ENCODE results near the gene DIRAS1.
"Not testable (repeated sequence)": the region's sequence is repeated elsewhere in the genome, so short reads cannot be mapped to it uniquely, and the experiment has no call there.

The DIRAS1 gene

DNA sequence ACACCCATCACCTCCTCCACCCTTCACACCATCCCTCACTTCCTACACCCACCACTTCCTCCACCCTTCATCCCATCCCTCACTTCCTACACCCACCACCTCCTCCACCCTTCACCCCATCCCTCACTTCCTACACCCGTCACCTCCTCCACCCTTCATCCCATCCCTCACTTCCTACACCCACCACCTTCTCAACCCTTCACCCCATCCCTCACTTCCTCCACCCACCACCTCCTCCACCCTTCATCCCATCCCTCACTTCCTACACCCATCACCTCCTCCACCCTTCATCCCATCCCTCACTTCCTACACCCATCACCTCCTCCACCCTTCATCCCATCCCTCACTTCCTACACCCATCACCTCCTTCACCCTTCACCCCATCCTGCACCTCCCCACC is 7.1 kb downstream of the DIRAS1 start:
- not testable (repeated sequence) for DNase-seq (ENCODE audit: low read depth in 3 of 3, low spot score in 1 of 3)

DNA sequence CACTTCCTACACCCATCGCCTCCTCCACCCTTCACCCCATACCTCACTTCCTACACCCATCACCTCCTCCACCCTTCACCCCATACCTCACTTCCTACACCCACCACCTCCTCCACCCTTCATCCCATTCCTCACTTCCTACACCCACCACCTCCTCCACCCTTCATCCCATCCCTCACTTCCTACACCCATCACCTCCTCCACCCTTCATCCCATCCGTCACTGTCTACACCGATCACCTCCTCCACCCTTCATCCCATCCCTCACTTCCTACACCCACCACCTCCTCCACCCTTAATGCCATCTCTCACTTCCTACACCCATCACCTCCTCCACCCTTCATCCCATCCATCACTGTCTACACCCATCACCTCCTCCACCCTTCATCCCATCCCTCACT is 8.0 kb downstream of the DIRAS1 start:
- DNase-seq (ENCODE audit: low read depth in 3 of 3, low spot score in 1 of 3): not testable (repeated sequence)

DNA sequence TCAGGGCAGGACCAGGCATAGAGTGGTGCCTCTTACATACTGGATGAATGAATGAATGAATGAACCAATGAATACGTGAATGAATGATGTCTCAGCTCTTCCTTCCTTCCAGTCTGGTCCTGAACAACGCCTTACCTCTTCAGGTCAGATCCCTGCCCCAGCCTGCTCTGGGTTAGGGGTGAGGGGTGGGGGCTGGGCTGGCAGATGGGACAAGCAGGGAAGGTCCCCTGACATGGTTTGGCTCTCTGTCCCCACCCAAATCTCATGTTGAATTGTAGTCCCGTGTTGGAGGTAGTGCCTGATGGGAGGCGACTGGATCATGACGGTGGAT is 9.3 kb downstream of the DIRAS1 start:
- DNase-seq (ENCODE audit: low read depth in 3 of 3, low spot score in 1 of 3): no peak

DNA sequence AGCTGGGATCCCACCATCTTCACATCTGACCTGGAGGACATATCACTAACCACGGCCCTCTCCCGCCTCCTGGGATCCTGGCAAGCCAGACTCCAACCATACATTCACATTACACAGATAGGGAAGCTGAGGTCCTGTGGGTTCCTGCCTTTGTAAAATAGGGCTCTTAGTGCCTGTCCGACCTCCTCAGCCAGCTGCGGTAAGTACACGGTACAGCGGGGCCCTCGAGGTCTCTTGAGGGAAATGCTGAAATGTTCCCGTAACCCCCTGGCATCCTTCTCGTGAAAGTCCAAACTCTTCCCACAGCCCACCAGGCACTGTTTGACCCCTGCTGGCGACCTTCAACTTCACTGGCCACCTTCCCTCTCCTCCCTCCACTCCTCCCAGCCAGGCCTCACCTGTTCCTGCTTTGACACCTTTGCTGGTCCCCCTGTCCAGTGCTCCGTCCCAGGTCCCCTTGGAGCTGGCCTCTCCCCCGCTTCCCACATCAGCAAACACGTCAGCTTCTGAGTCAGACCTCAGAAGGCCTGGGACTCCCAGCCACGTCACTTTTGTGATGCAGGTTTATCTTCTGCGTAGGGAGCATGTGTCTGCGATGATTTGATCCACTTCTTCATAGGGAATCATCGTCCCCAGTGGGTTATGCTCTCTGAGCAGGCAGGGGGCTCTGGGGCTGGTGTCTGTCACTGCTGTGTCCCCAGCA is 9.8 kb downstream of the DIRAS1 start:
- DNase-seq (ENCODE audit: low read depth in 3 of 3, low spot score in 1 of 3): no peak

DNA sequence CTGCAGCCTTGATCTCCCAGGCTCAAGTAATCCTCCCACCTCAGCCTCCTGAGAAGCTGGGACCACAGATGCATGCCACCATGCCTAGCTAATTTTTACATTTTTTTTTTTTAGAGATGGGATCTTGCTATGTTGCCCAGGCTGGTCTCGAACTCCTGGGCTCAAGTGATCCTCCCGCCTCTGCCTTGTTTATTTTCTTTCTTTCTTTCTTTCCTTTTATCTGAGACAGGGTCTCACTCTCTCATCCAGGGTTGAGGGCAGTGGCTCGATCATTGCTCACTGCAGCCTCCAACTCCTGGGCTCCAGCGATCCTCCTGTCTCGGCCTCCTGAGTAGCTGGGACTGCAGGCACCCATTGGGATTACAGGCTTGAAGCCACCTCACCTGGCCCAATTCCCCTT is 14.9 kb downstream of the DIRAS1 start:
- DNase-seq (ENCODE audit: low read depth in 3 of 3, low spot score in 1 of 3): no peak

DNA sequence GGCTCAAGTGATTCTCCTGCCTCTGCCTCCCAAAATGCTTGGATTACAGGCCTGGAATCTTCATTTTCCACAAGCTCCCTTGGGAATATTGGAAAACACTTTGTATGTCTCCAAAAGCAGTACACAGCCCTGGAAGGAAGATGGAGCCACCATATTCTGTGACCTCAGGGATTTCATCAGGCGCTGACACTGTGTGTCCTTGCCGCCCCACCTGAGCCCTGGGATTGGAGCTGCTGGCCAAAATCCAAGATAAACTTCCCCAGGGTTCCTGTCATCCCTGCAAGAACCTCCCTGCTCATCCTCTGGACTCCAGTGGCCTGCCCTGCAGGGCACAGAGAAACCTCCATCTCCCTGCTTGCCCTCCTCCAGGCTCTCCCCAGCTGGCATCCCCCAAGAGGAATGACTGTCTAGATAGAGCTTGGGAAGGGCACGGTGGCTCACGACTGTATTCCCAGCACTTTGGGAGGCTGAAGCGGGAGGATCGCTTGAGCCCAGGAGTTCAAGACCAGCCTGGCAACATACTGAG is 17.4 kb downstream of the DIRAS1 start:
- no peak for DNase-seq (ENCODE audit: low read depth in 3 of 3, low spot score in 1 of 3)

DNA sequence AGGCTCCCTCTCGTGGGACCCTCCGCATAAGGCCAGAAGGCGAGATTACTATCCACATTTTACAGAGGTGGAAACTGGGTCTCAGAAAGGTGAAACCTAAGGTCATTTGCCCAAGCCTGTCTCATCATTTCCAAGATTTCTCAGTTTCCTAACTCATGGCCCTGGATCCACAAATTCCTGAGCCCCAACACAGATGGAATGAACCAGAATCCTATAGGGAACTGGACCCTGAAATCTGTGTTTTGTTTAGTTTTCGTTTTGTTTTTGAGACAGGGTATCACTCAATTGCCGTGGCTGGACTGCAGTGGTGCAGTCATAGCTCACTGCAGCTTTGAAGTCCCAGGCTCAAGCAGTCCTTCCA is 18.1 kb downstream of the DIRAS1 start:
- DNase-seq (ENCODE audit: low read depth in 3 of 3, low spot score in 1 of 3): no peak

DNA sequence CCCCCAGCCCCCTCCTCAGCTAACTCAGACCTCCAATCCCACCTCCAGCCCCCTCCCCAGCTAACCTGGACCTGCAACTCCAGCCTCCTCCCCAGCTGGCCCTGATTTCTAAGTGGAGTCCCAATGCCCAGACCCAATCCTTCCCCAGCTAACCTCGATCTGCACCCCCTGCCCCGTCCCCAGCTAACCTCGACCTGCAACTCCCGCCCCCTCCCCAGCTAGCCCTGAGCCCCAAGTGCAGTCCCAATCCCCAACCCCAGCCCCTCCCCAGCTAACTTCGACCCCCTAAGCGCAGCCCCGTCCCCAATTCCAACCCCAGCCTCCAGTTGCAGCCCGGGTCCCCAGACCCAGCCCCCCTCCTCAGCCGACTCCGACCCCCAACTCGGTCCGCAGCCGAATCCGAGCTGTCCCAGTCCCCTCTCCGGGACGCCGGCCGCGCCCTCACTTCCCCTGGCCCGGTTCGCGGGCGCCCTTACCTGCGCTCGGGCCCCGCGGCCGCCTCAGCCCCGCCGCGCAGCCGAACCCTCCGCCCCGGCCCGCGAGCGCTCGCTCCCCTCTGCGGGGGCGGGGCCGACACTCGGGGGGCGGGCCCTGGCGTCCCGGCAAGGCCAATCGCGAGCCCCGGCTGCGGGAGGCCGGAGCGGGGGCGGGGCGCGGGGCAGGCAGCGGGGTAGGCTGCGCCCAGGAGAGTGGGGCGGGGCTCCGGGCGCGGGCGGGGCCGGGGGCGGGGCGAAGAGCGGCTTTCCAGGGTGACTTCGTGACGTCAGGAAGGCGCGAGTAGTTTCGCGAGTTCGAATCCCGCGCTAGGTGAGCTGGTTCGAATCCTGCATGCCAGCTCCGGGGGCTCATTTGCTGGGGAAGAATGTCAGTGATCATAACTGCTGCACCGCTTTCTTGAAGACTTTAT is 18.7 kb downstream of the DIRAS1 start, which contains the start of gene GNG7:
TSS of gene GNG7 (minus strand) at position 525 of the 907 bp plus-strand sequence. CDS start 182,006 bp downstream, outside the sequence.
- DNase-seq (ENCODE audit: low read depth in 3 of 3, low spot score in 1 of 3): peak; percentile 88 to 97 (median 93)

DNA sequence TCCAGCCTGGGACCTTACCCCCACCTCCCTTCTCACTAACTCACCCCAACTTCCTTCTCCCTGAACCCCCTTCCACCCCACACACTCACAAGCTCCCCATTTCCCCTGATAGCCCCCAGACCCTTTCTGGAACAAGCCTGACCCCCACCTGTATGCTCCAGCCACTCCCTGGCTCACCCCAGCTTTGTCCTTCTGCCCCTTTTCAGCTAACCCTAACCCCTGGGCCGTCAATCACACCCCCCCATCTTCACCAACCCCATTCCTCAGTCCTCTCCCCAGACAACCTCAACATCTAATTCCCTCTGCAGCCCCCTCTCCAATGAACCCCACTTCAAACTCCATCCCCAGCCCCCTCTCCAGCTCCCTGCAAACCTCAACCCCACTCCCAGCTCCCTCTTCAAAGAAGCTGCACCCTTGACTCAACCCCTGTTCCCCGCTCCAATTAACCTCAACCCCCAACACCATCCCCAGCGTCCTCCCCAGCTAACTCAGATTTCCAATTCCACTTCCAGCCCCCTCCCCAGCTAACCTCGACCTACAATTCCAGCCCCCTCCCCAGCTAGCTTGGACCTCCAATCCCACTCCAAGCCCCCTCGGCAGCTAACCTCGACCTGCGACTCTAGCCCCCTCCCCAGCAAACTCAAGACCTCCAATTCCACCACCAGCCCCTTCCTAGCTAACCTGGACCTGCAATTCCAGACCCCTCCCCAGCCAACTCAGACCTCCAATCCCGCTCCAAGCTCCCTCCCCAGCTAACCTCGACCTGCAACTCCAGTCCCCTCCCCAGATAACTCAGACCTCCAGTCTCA is 19.6 kb downstream of the DIRAS1 start:
- DNase-seq (ENCODE audit: low read depth in 3 of 3, low spot score in 1 of 3): no peak

DNA sequence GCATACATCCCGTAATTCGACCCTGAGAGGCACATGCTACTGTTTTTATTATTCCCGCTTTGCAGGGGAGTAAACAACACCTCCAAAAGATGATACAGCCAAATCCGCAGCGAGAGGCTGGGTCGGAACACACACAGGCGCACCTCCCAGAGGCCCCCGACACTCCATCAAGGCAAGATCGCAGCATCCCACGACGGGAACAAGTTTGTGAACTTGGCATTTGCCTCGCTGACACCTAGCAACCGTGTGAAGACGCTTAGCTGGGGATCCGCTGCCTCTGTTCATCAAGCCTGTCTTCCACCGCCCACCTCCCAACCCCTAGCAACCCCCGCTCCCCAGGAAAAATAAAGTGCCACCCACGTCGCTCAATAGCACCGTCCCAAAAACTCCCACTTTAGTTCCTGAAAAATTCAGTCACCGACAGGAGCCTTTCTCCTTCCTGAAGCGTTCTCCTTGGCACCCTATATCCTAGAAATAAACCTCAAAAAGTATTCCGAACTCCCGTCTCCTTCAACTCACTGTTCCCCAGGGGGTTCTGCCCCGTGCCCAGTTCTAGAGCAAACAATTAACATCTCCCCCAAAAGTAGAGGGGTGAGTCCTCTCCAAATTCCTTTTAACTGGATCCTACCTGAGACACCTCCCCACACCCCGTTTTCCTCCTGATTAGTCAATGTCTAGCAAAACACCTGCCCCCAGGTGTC is 20.4 kb downstream of the DIRAS1 start:
- DNase-seq (ENCODE audit: low read depth in 3 of 3, low spot score in 1 of 3): no peak

DNA sequence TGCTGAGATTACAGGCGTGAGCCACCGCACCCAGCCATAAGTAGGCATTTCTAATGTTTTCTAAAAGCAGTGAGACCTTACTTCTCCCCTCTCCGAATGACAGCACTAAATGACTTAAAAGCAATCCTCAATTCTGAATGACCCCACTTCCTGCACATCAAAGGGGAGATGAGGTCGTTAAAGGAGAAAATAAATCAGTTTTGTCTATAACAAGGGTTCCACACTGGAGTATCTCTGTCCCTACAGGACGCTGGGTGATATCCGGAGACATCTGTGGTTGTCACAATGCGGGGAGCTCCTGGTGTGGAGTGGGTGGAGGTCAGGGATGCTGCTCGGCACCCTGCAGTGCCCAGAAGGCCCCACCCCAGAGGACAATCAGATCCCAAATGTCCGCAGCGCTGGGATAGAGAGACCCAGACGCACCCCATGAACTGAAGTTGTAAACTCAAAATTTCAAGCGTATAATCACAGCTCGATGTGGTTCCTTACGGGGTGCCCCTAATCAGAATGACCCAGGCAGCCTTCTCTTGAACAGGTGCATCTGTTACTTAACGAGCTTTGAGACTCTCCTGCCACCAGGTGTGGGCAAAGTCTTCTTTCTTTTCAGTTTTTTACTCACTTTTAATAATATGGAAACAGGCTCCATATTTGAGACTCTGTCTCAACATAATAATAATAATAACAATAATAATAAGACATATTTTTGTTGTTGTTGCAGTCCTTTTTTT is 21.6 kb downstream of the DIRAS1 start:
- no peak for DNase-seq (ENCODE audit: low read depth in 3 of 3, low spot score in 1 of 3)

DNA sequence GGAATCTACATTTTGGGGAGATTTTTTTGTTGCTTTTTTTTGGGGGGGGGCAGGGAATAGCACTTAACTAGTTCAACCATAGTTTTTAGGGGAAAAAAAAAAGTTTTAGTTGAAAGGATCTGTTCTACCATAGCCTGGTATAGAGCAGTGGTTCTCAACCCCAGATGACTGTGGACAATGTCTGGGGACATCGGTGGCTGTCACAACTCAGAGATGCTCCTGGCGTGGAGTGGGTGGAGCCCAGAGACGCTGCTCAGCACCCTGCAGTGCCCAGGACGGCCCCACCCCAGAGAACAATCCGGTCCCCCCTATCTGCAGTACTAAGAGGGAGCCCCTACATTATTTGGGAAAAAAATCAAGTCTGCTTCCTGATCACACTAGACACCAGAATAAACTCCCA is 27.0 kb downstream of the DIRAS1 start:
- no peak for DNase-seq (ENCODE audit: low read depth in 3 of 3, low spot score in 1 of 3)

DNA sequence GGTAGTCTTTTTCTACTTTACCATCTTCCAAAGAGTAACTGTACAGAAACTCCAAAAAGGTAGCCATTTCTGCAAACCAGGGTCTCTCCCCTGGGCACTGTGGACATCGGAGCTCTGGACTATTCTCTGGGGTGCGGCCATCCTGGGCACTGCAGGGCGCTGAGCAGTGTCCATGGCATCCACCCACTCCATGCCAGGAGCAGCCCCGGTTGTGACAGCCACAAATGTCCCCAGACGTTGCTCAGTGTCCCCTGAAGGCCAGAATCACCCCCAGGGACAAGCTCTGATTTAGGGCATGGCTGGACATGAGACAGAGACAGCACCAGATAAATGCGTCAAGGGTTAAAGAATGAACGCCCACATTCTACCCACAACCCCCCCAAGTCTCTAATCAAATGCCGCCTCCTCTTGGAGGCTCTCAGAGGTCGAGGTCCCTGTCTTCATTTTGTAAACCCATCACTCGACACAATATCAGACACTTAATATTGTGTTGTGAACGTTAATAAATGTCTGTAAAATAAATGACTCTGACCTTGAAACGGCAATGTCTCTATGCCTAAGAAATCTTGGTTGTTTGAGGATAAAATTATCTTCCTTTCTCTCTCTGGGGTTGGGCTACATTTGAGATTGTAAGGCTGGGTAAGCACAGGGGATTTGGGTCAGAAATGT is 27.5 kb downstream of the DIRAS1 start:
- no peak for DNase-seq (ENCODE audit: low read depth in 3 of 3, low spot score in 1 of 3)

DNA sequence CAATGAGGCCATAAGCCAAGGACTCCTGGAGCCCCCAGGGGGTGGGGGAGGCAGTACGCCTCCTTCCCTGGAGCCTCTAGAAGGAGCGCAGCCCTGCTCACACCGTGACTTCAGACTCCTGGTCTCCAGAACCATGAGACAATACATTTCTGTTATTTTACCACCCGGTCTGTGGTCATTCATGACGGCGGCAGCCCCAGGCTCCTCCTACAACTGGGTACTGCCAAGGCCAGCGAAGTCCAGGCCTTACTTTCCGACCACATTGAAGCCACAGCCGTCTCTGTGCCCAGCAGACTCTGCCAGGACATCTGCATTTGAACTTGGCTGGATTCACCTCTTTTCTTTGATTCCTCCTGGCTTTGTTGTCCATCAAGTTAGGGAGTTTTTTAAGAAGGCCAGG is 29.2 kb downstream of the DIRAS1 start:
- DNase-seq (ENCODE audit: low read depth in 3 of 3, low spot score in 1 of 3): no peak

DNA sequence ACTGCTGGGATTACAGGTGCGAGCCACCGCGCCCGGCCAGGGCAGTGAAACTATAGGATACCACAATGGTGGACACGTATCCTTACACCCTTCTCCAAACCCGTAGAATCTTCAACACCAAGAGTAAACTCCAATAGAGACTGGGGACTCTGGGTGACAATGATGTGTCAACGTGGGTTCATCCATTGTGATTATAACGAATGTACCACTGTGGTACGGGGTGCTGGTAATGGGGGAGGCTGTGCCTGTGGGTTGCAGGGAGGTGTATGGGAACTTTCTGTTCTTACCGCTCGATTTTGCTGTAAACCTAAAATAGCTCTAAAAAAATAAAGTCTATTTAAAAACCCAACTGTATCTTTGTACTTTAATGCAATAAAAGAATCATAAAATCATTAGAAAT is 30.3 kb downstream of the DIRAS1 start:
- no peak for DNase-seq (ENCODE audit: low read depth in 3 of 3, low spot score in 1 of 3)

DNA sequence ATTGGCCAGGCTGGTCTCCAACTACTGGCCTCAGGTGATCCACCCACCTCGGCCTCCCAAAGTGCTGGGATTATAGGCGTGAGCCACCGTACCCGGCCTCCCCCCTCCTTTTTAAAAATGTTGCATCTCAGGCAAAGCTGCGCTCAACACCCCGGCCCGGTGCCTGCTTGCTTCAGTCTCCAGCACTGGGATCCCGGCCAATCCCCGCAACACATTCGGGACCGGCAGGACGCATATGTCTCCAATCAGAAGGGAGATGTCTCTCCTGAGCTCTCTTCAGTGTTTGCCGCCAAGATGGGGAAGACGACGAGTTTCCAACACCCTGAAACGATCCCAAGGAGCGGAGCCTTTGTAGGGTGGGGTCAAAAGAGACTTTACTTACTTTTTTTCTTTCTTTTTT is 34.8 kb downstream of the DIRAS1 start:
- no peak for DNase-seq (ENCODE audit: low read depth in 3 of 3, low spot score in 1 of 3)

DNA sequence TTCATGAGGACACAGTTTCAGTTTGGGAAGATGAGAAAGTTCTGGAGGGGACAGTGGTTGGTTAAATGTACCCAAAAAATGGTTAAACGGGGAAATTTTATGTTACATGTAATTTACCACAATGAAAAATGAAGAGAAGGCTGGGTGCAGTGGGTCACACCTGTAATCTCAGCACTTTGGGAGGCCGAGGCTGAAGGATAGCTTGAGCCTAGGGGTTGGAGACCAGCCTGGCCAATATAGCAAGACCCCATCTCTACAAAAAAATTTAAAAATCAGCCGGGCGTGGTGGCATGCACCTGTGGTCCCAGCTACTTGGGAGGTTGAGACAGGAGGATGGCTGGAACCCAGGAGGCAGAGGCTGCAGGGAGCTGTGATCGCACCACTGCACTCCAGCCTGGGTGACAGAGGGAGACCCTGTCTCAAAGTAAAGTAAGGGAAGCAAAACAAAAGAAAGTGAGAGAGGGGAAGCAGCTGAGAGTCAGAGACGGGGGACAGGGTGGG is 35.9 kb downstream of the DIRAS1 start:
- no peak for DNase-seq (ENCODE audit: low read depth in 3 of 3, low spot score in 1 of 3)

DNA sequence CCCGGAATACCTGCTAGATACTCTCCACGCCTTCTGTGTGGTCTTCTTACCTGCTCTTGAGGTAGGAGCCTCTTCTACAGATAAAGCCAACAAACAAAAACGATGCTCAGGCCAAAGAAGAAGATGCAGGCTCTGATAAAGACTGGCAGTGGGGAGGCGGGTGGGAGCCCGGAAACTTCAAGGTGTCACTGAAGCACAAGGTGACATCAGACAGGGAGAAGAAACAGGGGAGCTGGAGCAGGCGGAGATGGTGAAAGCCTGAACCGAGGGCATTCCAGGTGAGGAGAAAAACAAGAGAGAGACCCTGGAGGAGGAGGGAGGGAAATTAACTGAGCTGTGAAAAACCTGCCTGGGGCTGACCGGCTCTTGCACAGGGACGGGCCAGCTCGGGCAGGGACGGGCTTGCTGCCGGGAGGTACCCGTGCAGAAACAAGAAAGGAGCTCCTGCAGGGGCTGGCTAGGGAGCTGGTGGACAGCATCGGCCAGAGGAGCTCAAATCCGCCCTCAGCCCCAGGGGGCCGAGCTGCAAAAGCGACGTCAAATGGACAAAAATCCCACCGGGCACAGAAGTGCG is 37.7 kb downstream of the DIRAS1 start:
- no peak for DNase-seq (ENCODE audit: low read depth in 3 of 3, low spot score in 1 of 3)

DNA sequence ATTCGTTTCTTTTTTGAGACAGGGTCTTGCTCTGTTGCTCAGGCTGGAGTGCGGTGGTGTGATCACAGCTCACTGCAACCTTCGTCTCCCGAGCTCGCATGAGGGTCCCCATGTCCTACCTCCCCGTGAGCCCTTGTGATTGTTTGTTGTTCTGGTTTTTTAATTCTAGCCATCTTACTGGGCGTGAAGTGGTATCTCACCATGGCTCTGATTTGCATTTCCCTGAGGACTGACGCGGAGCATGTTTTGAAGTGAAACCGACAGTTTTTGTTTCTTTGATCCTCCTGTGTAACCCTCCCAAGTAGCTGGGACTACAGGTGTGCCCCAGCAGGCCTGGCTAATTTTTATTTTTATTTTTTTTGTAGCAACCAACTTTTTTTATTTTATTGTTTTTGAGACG is 40.4 kb downstream of the DIRAS1 start:
- DNase-seq (ENCODE audit: low read depth in 3 of 3, low spot score in 1 of 3): no peak
